Kidney epithelial cell (primary cell): ENCODE data around the gene DPF3. TPM values are rescaled to one million over a fixed set of nuclear protein-coding genes. Genes with fewer than 3 reads are reported as not detected.

Source experiments
- DNase-seq: peaks from one replicate; pipeline ENCODE4 v3.0.0-alpha.2; 2010; ENCODE audit warnings: low read depth
- H3K27me3 ChIP-seq: 2 replicates; pipeline ENCODE4 v1.6.0; 2011; ENCODE audit warnings: low read length; ENCODE audit not compliant: control insufficient read depth, insufficient read depth
- H3K36me3 ChIP-seq: 2 replicates; pipeline ENCODE4 v1.5.1; 2011; ENCODE audit warnings: low read length; ENCODE audit not compliant: control insufficient read depth, insufficient read depth
- H3K4me3 ChIP-seq: 2 replicates; pipeline ENCODE4 v1.5.1; 2011; ENCODE audit warnings: low read depth, mild to moderate bottlenecking, control low read depth, low read length
- CTCF ChIP-seq: IDR thresholded peaks from 2 replicates; pipeline ENCODE4 v1.5.1; 2011; ENCODE audit warnings: mild to moderate bottlenecking, moderate library complexity, low read length, control low read depth, inconsistent platforms; ENCODE audit not compliant: insufficient read depth, poor library complexity, severe bottlenecking
- total RNA-seq: library from RNA; depleted of rRNA; stranded (reverse); fragments of >200 nt; gene quantifications from 2 replicates; pipeline ENCODE4 v1.2.3, GENCODE V29; 2015

DPF3 gene
- total RNA-seq, 1 donor from 2014 or later: 0.79 TPM

DNA sequence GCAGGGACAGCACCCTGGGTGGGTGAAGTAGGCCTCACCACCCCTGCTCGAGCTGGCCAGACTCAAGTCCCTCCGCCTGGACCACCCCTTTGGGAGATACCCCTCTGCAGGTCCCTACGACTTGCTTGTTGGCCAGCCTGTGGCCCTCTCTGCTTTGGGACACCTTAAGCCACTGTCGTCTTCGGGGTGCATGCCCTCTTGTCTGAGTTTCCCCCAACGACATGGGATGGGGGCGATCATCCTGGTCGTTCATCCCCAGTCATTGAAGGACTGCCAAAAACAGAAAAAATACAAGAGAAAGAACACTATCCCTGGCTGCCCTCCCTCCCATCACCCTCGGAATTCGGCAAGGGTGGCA is 151.1 kb downstream of the DPF3 start:
- TF ChIP-seq CTCF: no peak
- Histone ChIP-seq H3K4me3 (no peak overlapping the region), H3K36me3 (no peaks in the 10 kb centered on the region), H3K27me3 (no peaks in the 10 kb centered on the region)
- DNase-seq: no peak

DNA sequence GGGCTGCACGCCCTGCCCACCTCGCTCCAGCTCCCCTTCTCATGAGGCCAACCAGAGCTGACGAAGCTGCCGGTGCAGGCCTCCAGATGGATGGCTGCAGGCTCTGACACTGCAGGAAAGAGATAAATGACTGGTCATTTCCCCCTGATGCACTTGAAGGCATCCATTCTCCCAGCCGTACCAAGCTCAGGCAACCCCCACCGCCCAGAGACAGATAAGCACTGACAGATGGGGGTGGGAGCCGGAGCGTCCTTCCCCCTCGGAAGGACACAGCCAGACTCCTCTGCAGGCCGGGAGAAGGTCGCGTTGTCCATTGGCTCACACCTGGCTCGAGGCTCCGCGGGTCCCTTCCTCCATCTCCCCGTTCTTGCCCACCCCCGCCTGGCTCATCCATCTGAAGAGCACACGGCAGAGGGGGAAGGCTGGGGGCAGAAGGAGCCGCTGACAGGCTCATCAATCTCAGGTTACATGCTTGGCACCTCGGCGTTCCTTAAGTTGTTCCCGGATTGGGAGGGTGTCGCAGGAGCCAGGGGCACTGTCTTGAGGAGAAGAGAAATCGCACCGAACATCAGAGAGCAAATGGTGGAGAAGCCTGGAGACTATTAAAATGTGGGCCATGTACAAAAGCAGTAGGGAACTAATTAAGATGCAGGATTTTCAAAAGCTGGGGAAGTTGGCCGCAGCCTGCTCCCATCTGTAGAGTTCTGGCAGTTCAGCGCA is 151.6 kb downstream of the DPF3 start:
- TF ChIP-seq CTCF: no peak
- H3K4me3 ChIP-seq: no peak overlapping the region
- no peaks in the 10 kb centered on the region for H3K36me3 ChIP-seq
- H3K27me3 ChIP-seq: no peaks in the 10 kb centered on the region
- DNase-seq: no peak

DNA sequence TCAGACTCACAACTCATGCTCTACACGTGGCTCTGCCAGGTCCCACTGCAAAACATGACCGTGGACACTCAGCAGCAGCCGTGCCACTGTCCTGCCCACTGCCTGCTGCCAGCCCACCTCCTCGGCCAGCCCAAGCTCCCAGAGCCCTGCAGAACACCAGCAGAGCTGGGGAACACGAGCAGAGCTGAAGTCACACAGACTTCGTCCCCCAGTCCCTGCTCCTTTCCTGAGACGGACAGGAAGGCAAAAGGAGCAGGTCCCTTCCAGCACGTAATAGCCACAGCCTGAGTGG is 152.1 kb downstream of the DPF3 start:
- no peaks in the 10 kb centered on the region for H3K27me3 ChIP-seq
- H3K4me3 ChIP-seq: no peak overlapping the region
- DNase-seq: no peak
- no peaks in the 10 kb centered on the region for H3K36me3 ChIP-seq
- no peak for TF ChIP-seq CTCF

DNA sequence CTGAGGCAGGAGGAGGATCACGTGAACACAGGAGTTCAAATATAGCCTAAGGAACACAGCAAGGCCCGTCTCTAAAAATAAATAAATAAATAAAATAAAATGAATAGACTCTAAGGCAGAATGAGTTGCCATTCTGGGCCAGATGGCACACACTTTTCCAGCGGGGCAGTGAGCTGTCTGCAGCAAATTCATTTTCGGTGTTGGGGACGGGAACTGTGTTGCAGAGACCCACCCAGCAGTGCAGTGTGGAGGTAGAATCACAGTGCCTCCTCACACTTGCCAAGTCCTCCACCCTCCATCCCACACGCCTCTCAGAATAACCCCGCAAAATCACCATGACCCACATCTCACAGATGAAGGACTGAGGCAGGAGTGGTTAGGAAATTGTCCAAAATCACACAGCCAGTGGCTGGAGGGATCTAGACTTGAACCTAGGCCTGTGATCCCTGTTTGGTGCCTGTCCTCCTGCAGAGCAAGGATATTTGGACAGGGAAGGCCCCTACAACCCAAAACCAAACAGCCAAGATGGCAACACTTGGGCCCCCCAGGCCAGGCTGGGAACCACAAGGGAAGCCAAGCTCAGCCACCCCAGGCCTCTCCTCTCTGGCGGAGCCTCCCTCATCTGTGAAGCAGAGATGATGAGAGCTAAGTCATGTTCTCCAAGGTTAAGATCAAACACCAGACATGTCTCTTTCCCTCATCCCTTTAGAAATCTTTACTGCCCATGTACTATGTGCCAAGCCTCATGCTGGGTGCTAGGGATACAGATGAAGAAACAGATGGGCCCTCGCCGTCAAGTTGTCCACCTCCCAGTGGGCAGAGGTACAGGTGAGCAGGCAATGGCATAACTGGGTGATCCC is 152.7 kb downstream of the DPF3 start:
- TF ChIP-seq CTCF: no peak
- H3K36me3 ChIP-seq: no peaks in the 10 kb centered on the region
- H3K4me3 ChIP-seq: no peak overlapping the region
- DNase-seq: no peak
- H3K27me3 ChIP-seq: no peaks in the 10 kb centered on the region

DNA sequence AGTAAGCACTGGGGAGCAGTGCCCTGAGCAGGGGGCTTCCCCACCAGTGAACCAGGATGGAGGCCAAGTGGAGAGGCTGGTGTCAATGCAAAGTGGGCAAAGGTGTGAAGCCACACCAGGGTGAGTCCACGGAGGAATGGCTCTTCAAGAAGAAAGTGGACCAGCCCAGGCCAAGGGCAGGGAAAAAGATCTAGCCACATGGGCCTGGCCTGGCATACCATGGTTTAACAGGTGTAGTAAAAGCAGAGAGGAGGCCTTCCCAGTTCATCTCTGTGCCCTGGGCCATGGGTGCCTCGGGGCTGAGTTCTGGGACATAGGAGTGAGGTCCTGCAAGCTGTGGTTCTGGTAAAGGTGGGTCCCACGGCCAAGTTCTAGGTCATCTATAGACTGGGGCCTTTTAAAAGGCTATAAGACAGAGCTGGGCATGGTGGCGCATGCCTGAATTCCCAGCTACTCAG is 153.4 kb downstream of the DPF3 start:
- H3K4me3 ChIP-seq: no peak overlapping the region
- H3K27me3 ChIP-seq: no peaks in the 10 kb centered on the region
- no peaks in the 10 kb centered on the region for H3K36me3 ChIP-seq
- DNase-seq: no peak
- no peak for TF ChIP-seq CTCF
